ENCODE data around the gene ISLR2.

The ISLR2 gene

GRCh38 chr15:74128785-74129585 lies 1.4 kb upstream of the ISLR2 start:
- no peak for DNase-seq

- no peak for DNase-seq
These were observed 716 bp upstream of the ISLR2 start for GRCh38 chr15:74129586-74130154.

- DNase-seq: no peak
These were observed 652 bp downstream of the ISLR2 start for GRCh38 chr15:74130849-74131627.

GRCh38 chr15:74131628-74132413 lies 1.4 kb downstream of the ISLR2 start:
- no peak for DNase-seq

GRCh38 chr15:74132681-74133651 lies 2.6 kb downstream of the ISLR2 start:
- no peak for DNase-seq

GRCh38 chr15:74133694-74134386 lies 3.5 kb downstream of the ISLR2 start:
- no peak for DNase-seq

GRCh38 chr15:74134387-74135027 lies 4.1 kb downstream of the ISLR2 start:
- DNase-seq: no peak

GRCh38 chr15:74135041-74135565 lies 4.7 kb downstream of the ISLR2 start:
- no peak for DNase-seq

- no peak for DNase-seq
These were observed 6.1 kb downstream of the ISLR2 start for GRCh38 chr15:74136540-74136813.

GRCh38 chr15:74136814-74137536 lies 6.6 kb downstream of the ISLR2 start:
- DNase-seq: peak in 1 of 2 experiments; percentile 64

- DNase-seq: no peak
These were observed 7.1 kb downstream of the ISLR2 start for GRCh38 chr15:74137537-74137894.

GRCh38 chr15:74138642-74139041 lies 8.3 kb downstream of the ISLR2 start:
- DNase-seq: no peak

- DNase-seq: no peak
These were observed 11.2 kb downstream of the ISLR2 start for GRCh38 chr15:74141591-74141990.

GRCh38 chr15:74144153-74144775 lies 13.9 kb downstream of the ISLR2 start:
- DNase-seq: peak in 1 of 2 experiments; percentile 21

GRCh38 chr15:74146277-74146800 lies 16.0 kb downstream of the ISLR2 start:
- DNase-seq: no peak

GRCh38 chr15:74147051-74147450 lies 16.7 kb downstream of the ISLR2 start:
- DNase-seq: no peak

GRCh38 chr15:74155766-74156417 lies 25.5 kb downstream of the ISLR2 start:
- no peak for DNase-seq

GRCh38 chr15:74156678-74157411 lies 26.5 kb downstream of the ISLR2 start:
- peak; percentile 69 to 86 for DNase-seq
